ENCODE results near the gene PTMS.

The PTMS gene

GRCh38 chr12:6752921-6753771 is 13.0 kb upstream of the PTMS start, which contains the start of gene MLF2:
TSS of gene MLF2 (minus strand) at chr12:6753141. CDS start at chr12:6752334, 807 bp downstream.
- DNase-seq: peak; percentile 84

- no peak for DNase-seq
Observed at GRCh38 chr12:6753772-6754356, 12.3 kb upstream of the PTMS start.

GRCh38 chr12:6754411-6754810 is 11.8 kb upstream of the PTMS start:
- DNase-seq: no peak

GRCh38 chr12:6757028-6757690 is 9.0 kb upstream of the PTMS start:
- DNase-seq: no peak

- DNase-seq: no peak
Observed at GRCh38 chr12:6758506-6759095, 7.6 kb upstream of the PTMS start.

GRCh38 chr12:6759741-6760140 is 6.4 kb upstream of the PTMS start:
- no peak for DNase-seq

GRCh38 chr12:6763380-6763779 is 2.8 kb upstream of the PTMS start:
- DNase-seq: no peak

GRCh38 chr12:6764011-6764828 is 1.9 kb upstream of the PTMS start:
- no peak for DNase-seq

- no peak for DNase-seq
Observed at GRCh38 chr12:6765048-6765633, 1.0 kb upstream of the PTMS start.

- no peak for DNase-seq
Observed at GRCh38 chr12:6766651-6767349, 637 bp downstream of the PTMS start.

- no peak for DNase-seq
Observed at GRCh38 chr12:6767353-6768319, 1.5 kb downstream of the PTMS start.

- DNase-seq: no peak
Observed at GRCh38 chr12:6768437-6768914, 2.3 kb downstream of the PTMS start.

GRCh38 chr12:6768990-6769389 is 2.8 kb downstream of the PTMS start:
- DNase-seq: no peak

- no peak for DNase-seq
Observed at GRCh38 chr12:6769666-6770065, 3.5 kb downstream of the PTMS start.

GRCh38 chr12:6770094-6770493 is 3.9 kb downstream of the PTMS start:
- DNase-seq: no peak

GRCh38 chr12:6770600-6770999 is 4.4 kb downstream of the PTMS start:
- DNase-seq: no peak

GRCh38 chr12:6771091-6771495 is 4.9 kb downstream of the PTMS start:
- DNase-seq: no peak

- DNase-seq: no peak
Observed at GRCh38 chr12:6771509-6772330, 5.6 kb downstream of the PTMS start.

GRCh38 chr12:6772331-6772695 is 6.2 kb downstream of the PTMS start, which contains the start of gene LAG3:
TSS of gene LAG3 (plus strand) at chr12:6772520. CDS start at chr12:6772853, 333 bp downstream.
- no peak for DNase-seq
